Islet of Langerhans (tissue), 1 donor: ENCODE measurements around the gene SLC4A3.
"Not testable (repeated sequence)": the region's sequence is repeated elsewhere in the genome, so short reads cannot be mapped to it uniquely, and the experiment has no call there.

Experiments used
- FAIRE-seq: peaks from one replicate; lab custom pipeline; 2011; peaks lifted over from hg19 to GRCh38; lab: Jason Lieb, UNC

The SLC4A3 gene

GRCh38 chr2:219650426-219651248 is 23.2 kb downstream of the SLC4A3 start:
- no peak for FAIRE-seq

- FAIRE-seq = not testable (repeated sequence)
Measured at GRCh38 chr2:219651656-219652055, 24.2 kb downstream of the SLC4A3 start.

DNA sequence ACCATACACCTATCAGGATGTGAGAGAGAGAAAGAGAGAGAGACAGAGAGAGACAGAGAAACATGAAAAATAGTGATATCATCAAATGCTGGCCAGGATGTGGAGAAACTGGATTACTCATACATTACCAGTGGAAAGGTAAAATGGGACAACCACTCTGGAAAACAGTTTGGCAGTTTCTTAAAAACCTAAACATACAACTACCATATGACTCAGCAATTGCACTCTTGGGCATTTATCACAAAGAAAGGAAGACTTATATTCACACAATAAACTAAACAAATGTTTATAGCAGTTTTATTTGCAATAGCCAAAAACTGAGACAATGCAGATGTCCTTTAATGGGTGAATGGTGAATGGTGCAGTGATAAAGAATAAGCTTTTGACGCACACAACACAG is 29.1 kb downstream of the SLC4A3 start:
- FAIRE-seq = no peak

DNA sequence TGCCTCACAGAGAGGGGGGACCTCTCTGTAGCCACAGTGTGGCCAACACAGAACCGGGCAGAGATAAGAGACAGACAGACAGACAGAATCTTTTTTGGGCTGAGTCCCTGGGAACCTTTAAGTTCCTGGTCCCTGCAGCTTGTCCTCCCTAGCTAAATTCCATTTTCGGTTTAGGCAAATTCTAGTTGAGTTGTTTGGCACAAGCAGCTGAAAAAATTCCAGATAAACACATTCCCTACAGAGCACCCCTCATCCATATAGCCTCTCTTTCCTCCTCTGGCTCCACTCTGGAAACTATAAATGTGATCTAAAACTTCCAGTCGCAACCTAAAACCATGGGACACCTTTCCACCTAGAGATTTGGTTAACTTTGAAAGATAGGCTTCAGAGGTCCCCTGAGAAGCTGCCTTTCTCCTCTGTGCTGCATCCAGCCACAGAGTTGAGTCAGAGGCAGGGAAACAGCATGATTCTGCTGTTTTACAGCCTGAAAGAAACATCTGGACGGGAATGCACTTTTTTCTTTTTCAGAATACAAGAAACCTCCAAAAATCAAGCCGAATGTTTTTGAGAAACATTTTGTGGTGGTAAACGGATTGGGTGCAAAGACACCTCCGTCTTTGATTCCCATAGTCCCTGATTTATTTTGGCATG is 30.9 kb downstream of the SLC4A3 start:
- no peak for FAIRE-seq

GRCh38 chr2:219658874-219659273 is 31.4 kb downstream of the SLC4A3 start:
- FAIRE-seq = no peak

DNA sequence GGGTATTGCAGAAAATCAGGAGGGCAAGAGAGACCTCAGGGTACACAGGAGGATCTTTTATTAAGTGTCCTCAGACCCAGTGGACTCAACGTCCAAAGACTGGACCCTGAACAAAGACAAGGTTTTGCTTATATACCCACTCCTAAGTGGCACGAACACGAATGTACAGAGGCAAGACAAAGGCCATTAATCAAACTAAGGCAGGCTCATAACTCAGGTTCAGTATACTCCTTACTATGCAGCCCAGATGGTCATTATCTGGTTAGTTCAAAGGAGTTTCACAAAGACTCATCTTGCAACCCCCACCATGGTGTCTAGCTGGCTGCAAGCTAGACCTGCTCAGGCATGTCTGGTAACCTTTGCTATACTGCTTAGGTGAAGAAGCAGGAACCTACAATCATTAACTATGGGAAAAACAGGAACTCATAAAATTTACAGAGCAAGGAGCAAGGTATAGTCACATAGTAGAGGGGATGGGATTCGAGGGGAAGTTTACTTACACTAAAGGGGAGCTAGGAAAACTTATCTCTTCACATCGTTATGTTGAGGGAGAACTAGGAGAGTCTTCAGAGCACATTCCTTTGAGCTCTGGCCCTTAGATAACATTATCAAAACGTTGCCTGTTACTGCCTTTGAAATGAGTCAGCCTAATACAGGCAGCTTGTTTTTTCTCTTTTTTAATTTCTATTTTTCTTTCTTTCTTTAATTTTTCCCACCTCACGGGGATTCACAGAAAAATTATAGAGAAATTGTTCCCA is 33.9 kb downstream of the SLC4A3 start:
- no peak for FAIRE-seq

GRCh38 chr2:219661955-219662395 is 34.5 kb downstream of the SLC4A3 start:
- no peak for FAIRE-seq

- FAIRE-seq = no peak
Measured at GRCh38 chr2:219662566-219662965, 35.1 kb downstream of the SLC4A3 start.

GRCh38 chr2:219663116-219663762 is 35.8 kb downstream of the SLC4A3 start:
- FAIRE-seq = no peak

- no peak for FAIRE-seq
Measured at GRCh38 chr2:219664041-219664440, 36.6 kb downstream of the SLC4A3 start.

- FAIRE-seq = no peak
Measured at GRCh38 chr2:219664944-219665343, 37.5 kb downstream of the SLC4A3 start.

DNA sequence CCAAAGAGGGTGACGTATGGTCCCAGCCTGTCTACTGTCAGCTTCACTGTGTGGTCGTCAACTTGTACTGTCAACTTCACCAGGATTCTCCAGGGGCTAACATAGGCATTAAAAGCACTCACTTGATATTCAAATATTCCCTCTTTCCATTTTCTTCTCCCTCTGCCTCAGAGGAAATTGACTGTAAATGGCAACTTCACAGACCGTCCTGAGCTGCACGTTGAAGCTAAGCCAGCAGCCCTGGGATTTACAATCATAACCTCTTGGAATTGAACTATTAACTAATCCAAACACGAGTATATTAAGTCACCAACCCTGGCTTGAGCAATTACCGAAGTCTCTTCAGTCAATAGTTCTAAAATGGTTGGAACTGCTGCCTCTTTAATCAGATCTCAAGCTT is 38.5 kb downstream of the SLC4A3 start:
- no peak for FAIRE-seq

GRCh38 chr2:219668316-219668715 is 40.9 kb downstream of the SLC4A3 start:
- FAIRE-seq = no peak

DNA sequence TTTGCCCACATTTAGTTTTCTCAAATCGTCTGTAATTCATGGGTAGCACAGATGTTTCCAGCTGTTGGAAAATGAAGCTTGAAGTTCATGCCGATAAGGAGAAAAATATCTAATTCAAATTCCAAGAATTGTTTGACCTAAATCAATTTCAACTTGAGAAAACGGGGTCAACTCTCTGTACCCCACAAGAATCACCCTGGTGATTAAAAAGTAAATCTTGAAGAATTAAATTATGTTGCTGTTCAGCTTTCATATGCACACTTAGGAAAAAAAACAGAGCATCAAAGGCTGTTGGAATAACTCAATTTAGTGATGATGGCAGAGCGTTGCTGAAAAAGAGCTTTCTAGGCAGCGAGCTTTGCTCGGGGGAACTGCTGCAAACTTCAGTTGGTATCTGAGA is 43.0 kb downstream of the SLC4A3 start:
- no peak for FAIRE-seq

GRCh38 chr2:219671279-219671678 is 43.8 kb downstream of the SLC4A3 start:
- no peak for FAIRE-seq

- no peak for FAIRE-seq
Measured at GRCh38 chr2:219672406-219672805, 45.0 kb downstream of the SLC4A3 start.

- FAIRE-seq = no peak
Measured at GRCh38 chr2:219675221-219675620, 47.8 kb downstream of the SLC4A3 start.

GRCh38 chr2:219676586-219676985 is 49.2 kb downstream of the SLC4A3 start:
- FAIRE-seq = no peak

DNA sequence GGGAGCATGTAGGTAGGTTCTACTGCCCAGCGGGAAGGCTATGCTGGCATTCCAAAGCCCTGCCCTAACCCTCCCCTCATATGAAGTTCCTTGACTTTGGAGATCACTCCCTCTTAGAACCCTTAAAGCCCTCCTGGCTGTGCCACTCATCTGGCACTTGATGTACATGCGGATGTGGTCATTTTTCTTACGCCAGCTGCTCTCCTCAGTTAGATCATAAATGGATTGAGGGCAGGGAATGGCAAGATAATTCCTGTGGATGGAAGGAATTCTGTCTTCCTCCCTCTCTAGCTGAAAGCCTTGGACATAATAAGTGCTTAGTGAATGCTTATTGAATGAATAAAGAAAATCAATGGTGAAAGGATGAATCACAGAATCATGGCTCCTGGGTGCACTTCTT is 51.6 kb downstream of the SLC4A3 start:
- FAIRE-seq = no peak

GRCh38 chr2:219679571-219679970 is 52.1 kb downstream of the SLC4A3 start:
- no peak for FAIRE-seq

DNA sequence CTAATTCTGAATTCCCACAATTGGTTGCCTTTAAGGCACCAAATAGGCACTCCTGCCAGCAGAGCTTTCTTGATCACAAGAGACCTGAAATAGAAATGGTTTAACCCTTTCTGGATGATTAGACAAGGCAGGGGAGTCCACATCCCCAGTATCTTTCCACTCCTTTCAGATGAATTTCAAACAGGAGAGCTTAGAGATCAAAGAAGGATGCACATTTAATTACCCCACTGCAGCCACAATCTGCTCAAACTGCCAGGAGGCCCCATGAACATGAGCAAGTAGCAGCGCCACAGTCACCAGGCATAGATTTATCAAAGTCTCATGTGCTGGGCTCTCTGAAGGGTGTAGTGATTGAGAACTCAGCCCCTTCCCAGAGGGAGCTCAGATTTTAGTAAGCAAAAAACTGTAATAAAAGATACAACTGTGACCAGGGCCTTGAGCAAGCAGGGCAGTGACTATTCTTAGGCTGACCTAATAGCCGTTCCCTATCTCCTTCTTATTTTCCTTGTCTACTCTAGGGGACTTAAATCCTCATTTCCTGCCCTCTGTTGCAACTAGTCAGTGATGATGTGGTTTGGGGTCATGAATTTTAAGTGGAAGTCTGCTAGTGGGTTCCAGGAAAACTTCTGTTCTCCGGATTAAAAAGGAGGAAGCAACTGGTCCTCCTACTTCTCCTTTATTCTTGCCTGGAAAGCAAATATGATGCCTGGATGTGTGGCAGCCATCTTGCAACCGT is 53.7 kb downstream of the SLC4A3 start:
- FAIRE-seq = no peak
